Keratinocyte (primary cell): ENCODE measurements around the gene PLD4. TPM values are rescaled to one million over a fixed set of nuclear protein-coding genes. Genes with fewer than 3 reads are reported as not detected.

Experiments used
- DNase-seq: peaks from one replicate; pipeline ENCODE4 v3.0.0-alpha.2; 2011; ENCODE audit warnings: low read depth, missing footprints, low spot score
- FAIRE-seq: peaks from 2 replicates; lab custom pipeline; 2011; peaks lifted over from hg19 to GRCh38; lab: Jason Lieb, UNC
- H2AFZ ChIP-seq: 2 replicates; pipeline ENCODE4 v1.6.0; 2012; ENCODE audit warnings: low read length, control low read depth, inconsistent platforms; ENCODE audit not compliant: control insufficient read depth
- H3K27ac ChIP-seq: 2 replicates; pipeline ENCODE4 v1.5.1; 2011; ENCODE audit warnings: low read length; ENCODE audit not compliant: control insufficient read depth, insufficient read depth
- H3K27me3 ChIP-seq: 3 replicates; pipeline ENCODE4 v1.6.0; 2011; ENCODE audit warnings: low read length; ENCODE audit not compliant: control insufficient read depth, insufficient read depth; ENCODE audit errors: extremely low read depth
- H3K36me3 ChIP-seq, 2 experiments: 2 replicates in 1 of 2; 3 replicates in 1 of 2; pipeline ENCODE4 v1.5.1; 2011; ENCODE audit warnings: low read length in 2 of 2, mild to moderate bottlenecking in 1 of 2; ENCODE audit not compliant: control insufficient read depth in 2 of 2, insufficient read depth in 2 of 2; ENCODE audit errors: extremely low read depth in 1 of 2
- H3K4me1 ChIP-seq: 3 replicates; pipeline ENCODE4 v1.5.1; 2011; ENCODE audit warnings: low read length; ENCODE audit not compliant: control insufficient read depth, insufficient read depth; ENCODE audit errors: extremely low read depth
- H3K4me2 ChIP-seq: 3 replicates; pipeline ENCODE4 v1.6.0; 2011; ENCODE audit warnings: low read depth, low read length; ENCODE audit not compliant: control insufficient read depth, insufficient read depth; ENCODE audit errors: extremely low read depth
- H3K4me3 ChIP-seq, 3 experiments: fragments of 200-600 bp in 1 of 3; sonication (generic) in 1 of 3; 2 replicates in 2 of 3; 3 replicates in 1 of 3; pipeline ENCODE4 v1.5.1; 2011 to 2016; ENCODE audit warnings: low read length in 3 of 3, mild to moderate bottlenecking in 3 of 3, control low read depth in 2 of 3, inconsistent platforms in 1 of 3, low read depth in 1 of 3, mixed read lengths in 1 of 3, mixed run types in 1 of 3, moderate library complexity in 1 of 3; ENCODE audit not compliant: control insufficient read depth in 2 of 3, insufficient read depth in 2 of 3; ENCODE audit errors: extremely low read depth in 1 of 3
- H3K79me2 ChIP-seq: 2 replicates; pipeline ENCODE4 v1.6.0; 2012; ENCODE audit warnings: low read length; ENCODE audit not compliant: control insufficient read depth, insufficient read depth
- H3K9ac ChIP-seq: 3 replicates; pipeline ENCODE4 v1.6.0; 2011; ENCODE audit warnings: low read length; ENCODE audit not compliant: control insufficient read depth, insufficient read depth; ENCODE audit errors: extremely low read depth
- H3K9me1 ChIP-seq: 3 replicates; pipeline ENCODE4 v1.6.0; 2011; ENCODE audit warnings: low read length; ENCODE audit not compliant: control insufficient read depth, insufficient read depth; ENCODE audit errors: extremely low read depth
- H3K9me3 ChIP-seq: 2 replicates; pipeline ENCODE4 v1.5.1; 2012; ENCODE audit warnings: low read depth, low read length; ENCODE audit not compliant: control insufficient read depth
- H4K20me1 ChIP-seq: 3 replicates; pipeline ENCODE4 v1.6.0; 2011; ENCODE audit warnings: low read length; ENCODE audit not compliant: control insufficient read depth, insufficient read depth; ENCODE audit errors: extremely low read depth
- CTCF ChIP-seq, 3 experiments: IDR thresholded peaks in 1 of 3; conservative IDR thresholded peaks in 1 of 3; optimal IDR thresholded peaks in 1 of 3; 2 replicates in 2 of 3; 3 replicates in 1 of 3; pipeline versions ENCODE3 to v1.5.1; 2011; ENCODE audit warnings: low read length in 3 of 3, mild to moderate bottlenecking in 3 of 3, moderate library complexity in 2 of 3, control low read depth in 1 of 3, inconsistent platforms in 1 of 3; ENCODE audit not compliant: insufficient read depth in 2 of 3; ENCODE audit errors: extremely low read depth in 1 of 3
- EZH2 ChIP-seq: IDR thresholded peaks from one replicate; pipeline ENCODE4 v1.6.1; 2012; ENCODE audit warnings: inconsistent platforms, mild to moderate bottlenecking, low read length, moderate library complexity
- dilution Hi-C: fragments of 300-500 bp; cut with MboI; formaldehyde crosslinking; loops from one replicate; pipeline ENCODE4 v1.7.0; 2020; ENCODE audit warnings: low sequenced_read_pairs; ENCODE audit not compliant: extremely low pct_ligation_motif_present
- polyA plus RNA-seq, 5 experiments: library from polyadenylated mRNA; depleted of rRNA in 3 of 5; stranded (reverse) in 3 of 5; stranded (forward) in 1 of 5; unstranded in 1 of 5; fragments of >200 nt; gene quantifications; 1 replicate in 1 of 5; 2 replicates in 3 of 5; 3 replicates in 1 of 5; pipeline versions ENCODE4 v1.2.1 to v1.2.3, GENCODE V29; 2011 to 2012; ENCODE audit warnings: missing spikeins in 2 of 5, low read depth in 1 of 5, low replicate concordance in 1 of 5

Gene PLD4
- polyA plus RNA-seq, 1 donor (not counting 4 experiments of a cell fraction or from before 2014, with no cell fraction given) = not detected

DNA sequence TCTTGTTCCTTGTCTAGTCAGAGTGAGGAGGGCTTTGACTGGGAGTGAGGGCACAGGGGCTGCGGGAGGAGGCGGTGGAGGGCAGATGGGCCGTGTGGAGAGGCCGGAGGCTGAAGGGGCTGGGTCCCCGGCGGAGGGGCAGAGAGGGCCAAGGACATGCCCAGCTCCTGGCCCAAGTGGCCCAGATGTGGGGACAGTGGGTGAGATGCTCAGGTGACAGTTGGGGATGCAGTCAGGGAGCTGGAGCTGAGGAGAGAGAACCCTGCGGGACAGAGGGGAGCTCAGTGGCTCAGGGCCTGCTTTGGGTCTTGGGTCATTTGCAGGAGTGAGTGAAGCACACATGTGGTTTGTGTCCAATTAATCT is 26.5 kb upstream of the PLD4 start:
- Histone ChIP-seq H3K27ac (no peak overlapping the region), H3K9ac (no peak overlapping the region), H3K79me2 (no peaks in the 10 kb centered on the region), H2AFZ (no peak overlapping the region), H3K4me1 (peaks cover 3% of the 10 kb centered on the region), H3K27me3 (no peaks in the 10 kb centered on the region), H3K9me1 (no peaks in the 10 kb centered on the region), H3K9me3 (no peaks in the 10 kb centered on the region), H4K20me1 (no peaks in the 10 kb centered on the region), H3K4me3 (no peak overlapping the region), H3K4me2 (no peak overlapping the region), H3K36me3 (peaks cover 15% of the 10 kb centered on the region in 2 experiments)
- dilution Hi-C loops = no loop called here
- FAIRE-seq = no peak
- TF ChIP-seq CTCF (optimal IDR thresholded peaks at IDR 0.05 in 1 of 3, IDR thresholded peaks at IDR 0.05 in 1 of 3, conservative IDR thresholded peaks at IDR 0.05 in 1 of 3; ENCODE audit: extremely low read depth in 1 of 3, insufficient read depth in 2 of 3, low read length in 3 of 3) (no peak), EZH2 (no peak)
- DNase-seq = no peak

DNA sequence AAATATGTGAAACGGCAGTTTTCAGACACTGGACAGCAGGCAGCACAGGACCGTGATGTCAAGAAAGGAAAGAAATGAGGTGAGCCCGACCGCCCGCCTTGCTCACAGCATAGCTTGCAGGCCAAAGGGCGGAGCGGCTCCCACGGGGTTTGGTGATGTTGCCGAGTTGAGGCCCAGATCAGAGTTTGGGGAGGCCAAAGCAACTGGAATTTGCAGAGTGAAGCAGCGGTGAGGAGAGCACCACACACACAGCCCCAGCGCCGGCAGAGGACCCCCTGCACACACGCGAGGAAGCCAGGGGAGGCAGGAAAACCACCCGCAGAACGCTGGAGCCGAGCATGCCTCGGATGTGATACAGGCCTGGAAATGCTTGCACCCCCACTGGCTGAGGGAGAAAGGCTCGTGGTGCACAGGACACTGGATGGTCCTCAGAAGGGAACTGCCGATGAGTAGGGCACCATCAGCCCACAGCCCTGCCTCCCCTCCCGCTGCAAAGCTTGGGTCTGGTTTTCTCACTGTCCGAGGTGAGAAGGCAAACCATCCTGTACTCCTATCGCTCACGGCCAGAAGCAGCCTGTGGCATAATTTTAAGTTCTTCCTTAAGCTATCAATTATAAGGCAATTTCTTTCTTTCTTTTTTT is 25.7 kb upstream of the PLD4 start:
- TF ChIP-seq CTCF (optimal IDR thresholded peaks at IDR 0.05 in 1 of 3, IDR thresholded peaks at IDR 0.05 in 1 of 3, conservative IDR thresholded peaks at IDR 0.05 in 1 of 3; ENCODE audit: extremely low read depth in 1 of 3, insufficient read depth in 2 of 3, low read length in 3 of 3) (no peak), EZH2 (no peak)
- H2AFZ ChIP-seq = no peak overlapping the region
- no peak overlapping the region for H3K27ac ChIP-seq
- no peak overlapping the region for H3K9ac ChIP-seq
- peaks cover 12 to 13% of the 10 kb centered on the region in 2 experiments for H3K36me3 ChIP-seq
- no peak overlapping the region for H3K4me3 ChIP-seq
- H3K9me3 ChIP-seq = no peaks in the 10 kb centered on the region
- H4K20me1 ChIP-seq = no peaks in the 10 kb centered on the region
- no peak overlapping the region for H3K4me2 ChIP-seq
- dilution Hi-C loops = no loop called here
- peaks cover 3% of the 10 kb centered on the region for H3K4me1 ChIP-seq
- H3K79me2 ChIP-seq = no peaks in the 10 kb centered on the region
- H3K27me3 ChIP-seq = peaks cover 5% of the 10 kb centered on the region
- FAIRE-seq (no peak), DNase-seq (no peak)
- H3K9me1 ChIP-seq = no peaks in the 10 kb centered on the region
